ENCODE results near the gene LZIC. TPM values are rescaled to one million over a fixed set of nuclear protein-coding genes. Genes with fewer than 3 reads are reported as not detected.

LZIC gene
- polyA plus RNA-seq, 1 donor (not counting 4 experiments of a cell fraction or from before 2014, with no cell fraction given) = 22.5 TPM

- TF ChIP-seq EZH2 (IDR thresholded peaks at IDR 0.05; ENCODE audit: low read length) = no peak
- no peak for TF ChIP-seq CTCF (optimal IDR thresholded peaks at IDR 0.05 in 1 of 3, IDR thresholded peaks at IDR 0.05 in 1 of 3, conservative IDR thresholded peaks at IDR 0.05 in 1 of 3; ENCODE audit: extremely low read depth in 1 of 3, insufficient read depth in 2 of 3, low read length in 3 of 3)
- Histone ChIP-seq H3K27me3 (ENCODE audit: control insufficient read depth, extremely low read depth, insufficient read depth, low read length) (no peaks in the 10 kb centered on the region), H3K9me1 (ENCODE audit: control insufficient read depth, extremely low read depth, insufficient read depth, low read length) (peaks cover 6% of the 10 kb centered on the region), H3K9ac (ENCODE audit: control insufficient read depth, extremely low read depth, insufficient read depth, low read length) (no peak overlapping the region), H3K4me2 (ENCODE audit: control insufficient read depth, extremely low read depth, insufficient read depth, low read depth, low read length) (no peak overlapping the region), H3K4me3 (ENCODE audit: control insufficient read depth in 2 of 3, extremely low read depth in 1 of 3, insufficient read depth in 2 of 3, low read depth in 1 of 3, low read length in 3 of 3) (no peak overlapping the region), H2AFZ (ENCODE audit: control insufficient read depth, low read length) (no peak overlapping the region), H3K27ac (ENCODE audit: control insufficient read depth, insufficient read depth, low read length) (no peak overlapping the region), H4K20me1 (ENCODE audit: control insufficient read depth, extremely low read depth, insufficient read depth, low read length) (no peaks in the 10 kb centered on the region), H3K9me3 (ENCODE audit: control insufficient read depth, low read depth, low read length) (no peaks in the 10 kb centered on the region), H3K79me2 (ENCODE audit: control insufficient read depth, insufficient read depth, low read length) (peaks cover 41% of the 10 kb centered on the region), H3K36me3 (ENCODE audit: control insufficient read depth in 2 of 2, extremely low read depth in 1 of 2, insufficient read depth in 2 of 2, low read length in 2 of 2) (peaks cover 17 to 35% of the 10 kb centered on the region in 2 experiments), H3K4me1 (ENCODE audit: control insufficient read depth, extremely low read depth, insufficient read depth, low read length) (peaks cover 70% of the 10 kb centered on the region)
- DNase-seq (ENCODE audit: low read depth, low spot score) (no peak), FAIRE-seq (no peak)
- dilution Hi-C loops (cut with MboI; ENCODE audit: extremely low pct_ligation_motif_present, low sequenced_read_pairs) = loop anchor here (25.0 kb wide), 1 partner anchor 99 kb away; no protein-coding TSS in a partner anchor
Observed at GRCh38 chr1:9886092-9886742, 57.0 kb downstream of the LZIC start.

- dilution Hi-C loops (cut with MboI; ENCODE audit: extremely low pct_ligation_motif_present, low sequenced_read_pairs) = loop anchor here (25.0 kb wide), 1 partner anchor 98 kb away; no protein-coding TSS in a partner anchor
- peaks cover 21 to 40% of the 10 kb centered on the region in 2 experiments for H3K36me3 ChIP-seq (ENCODE audit: control insufficient read depth in 2 of 2, extremely low read depth in 1 of 2, insufficient read depth in 2 of 2, low read length in 2 of 2)
- H3K9me3 ChIP-seq (ENCODE audit: control insufficient read depth, low read depth, low read length) = no peaks in the 10 kb centered on the region
- TF ChIP-seq EZH2 (IDR thresholded peaks at IDR 0.05; ENCODE audit: low read length) = no peak
- TF ChIP-seq CTCF (optimal IDR thresholded peaks at IDR 0.05 in 1 of 3, IDR thresholded peaks at IDR 0.05 in 1 of 3, conservative IDR thresholded peaks at IDR 0.05 in 1 of 3; ENCODE audit: extremely low read depth in 1 of 3, insufficient read depth in 2 of 3, low read length in 3 of 3) = no peak
- H2AFZ ChIP-seq (ENCODE audit: control insufficient read depth, low read length) = no peak overlapping the region
- peaks cover 3% of the 10 kb centered on the region for H3K9me1 ChIP-seq (ENCODE audit: control insufficient read depth, extremely low read depth, insufficient read depth, low read length)
- no peak for DNase-seq (ENCODE audit: low read depth, low spot score)
- no peak overlapping the region for H3K27ac ChIP-seq (ENCODE audit: control insufficient read depth, insufficient read depth, low read length)
- no peak overlapping the region for H3K4me2 ChIP-seq (ENCODE audit: control insufficient read depth, extremely low read depth, insufficient read depth, low read depth, low read length)
- no peaks in the 10 kb centered on the region for H4K20me1 ChIP-seq (ENCODE audit: control insufficient read depth, extremely low read depth, insufficient read depth, low read length)
- H3K4me3 ChIP-seq (ENCODE audit: control insufficient read depth in 2 of 3, extremely low read depth in 1 of 3, insufficient read depth in 2 of 3, low read depth in 1 of 3, low read length in 3 of 3) = no peak overlapping the region
- no peak for FAIRE-seq
- H3K9ac ChIP-seq (ENCODE audit: control insufficient read depth, extremely low read depth, insufficient read depth, low read length) = no peak overlapping the region
- H3K4me1 ChIP-seq (ENCODE audit: control insufficient read depth, extremely low read depth, insufficient read depth, low read length) = peaks cover 56% of the 10 kb centered on the region
- H3K79me2 ChIP-seq (ENCODE audit: control insufficient read depth, insufficient read depth, low read length) = peaks cover 44% of the 10 kb centered on the region
- no peaks in the 10 kb centered on the region for H3K27me3 ChIP-seq (ENCODE audit: control insufficient read depth, extremely low read depth, insufficient read depth, low read length)
Observed at GRCh38 chr1:9884805-9885204, 58.4 kb downstream of the LZIC start.
